Right hindlimb (tissue), 1 donor: ENCODE data around the gene SRP14.
"Not testable (repeated sequence)": the region's sequence is repeated elsewhere in the genome, so short reads cannot be mapped to it uniquely, and the experiment has no call there.

Experiments used
- DNase-seq: peaks from one replicate; pipeline ENCODE4 v3.0.0-alpha.2; 2018

SRP14 gene

GRCh38 chr15:40048926-40049475, 10.0 kb upstream of the SRP14 start:
- DNase-seq = no peak

- no peak for DNase-seq
These were observed 9.3 kb upstream of the SRP14 start for GRCh38 chr15:40048211-40048792.

- DNase-seq = peak; percentile 37
These were observed 8.6 kb upstream of the SRP14 start for GRCh38 chr15:40047415-40048210.

GRCh38 chr15:40046721-40047414, 7.9 kb upstream of the SRP14 start:
- DNase-seq = no peak

GRCh38 chr15:40045572-40046217, 6.7 kb upstream of the SRP14 start:
- DNase-seq = no peak

GRCh38 chr15:40044717-40045571, 6.0 kb upstream of the SRP14 start:
- DNase-seq = peak; percentile 90

GRCh38 chr15:40043927-40044716, 5.1 kb upstream of the SRP14 start:
- DNase-seq = no peak

- DNase-seq = no peak
These were observed 3.9 kb upstream of the SRP14 start for GRCh38 chr15:40042791-40043320.

GRCh38 chr15:40040770-40041169, 1.8 kb upstream of the SRP14 start:
- DNase-seq = no peak

GRCh38 chr15:40040293-40040635, 1.3 kb upstream of the SRP14 start:
- DNase-seq = no peak

- DNase-seq = no peak
These were observed 725 bp downstream of the SRP14 start for GRCh38 chr15:40038275-40038637.

GRCh38 chr15:40037721-40038120, 1.3 kb downstream of the SRP14 start:
- no peak for DNase-seq

- DNase-seq = not testable (repeated sequence)
These were observed 3.8 kb downstream of the SRP14 start for GRCh38 chr15:40035182-40035581.

- no peak for DNase-seq
These were observed 4.6 kb downstream of the SRP14 start for GRCh38 chr15:40034186-40034946.

- DNase-seq = no peak
These were observed 6.7 kb downstream of the SRP14 start for GRCh38 chr15:40032125-40032839.

- DNase-seq = no peak
These were observed 7.7 kb downstream of the SRP14 start for GRCh38 chr15:40031300-40031699.

GRCh38 chr15:40029979-40030893, 8.7 kb downstream of the SRP14 start:
- no peak for DNase-seq

- DNase-seq = no peak
These were observed 10.1 kb downstream of the SRP14 start for GRCh38 chr15:40028853-40029252.

GRCh38 chr15:40028193-40028592, 10.8 kb downstream of the SRP14 start:
- no peak for DNase-seq
